ENCODE results near the gene BMPER.

BMPER gene

DNA sequence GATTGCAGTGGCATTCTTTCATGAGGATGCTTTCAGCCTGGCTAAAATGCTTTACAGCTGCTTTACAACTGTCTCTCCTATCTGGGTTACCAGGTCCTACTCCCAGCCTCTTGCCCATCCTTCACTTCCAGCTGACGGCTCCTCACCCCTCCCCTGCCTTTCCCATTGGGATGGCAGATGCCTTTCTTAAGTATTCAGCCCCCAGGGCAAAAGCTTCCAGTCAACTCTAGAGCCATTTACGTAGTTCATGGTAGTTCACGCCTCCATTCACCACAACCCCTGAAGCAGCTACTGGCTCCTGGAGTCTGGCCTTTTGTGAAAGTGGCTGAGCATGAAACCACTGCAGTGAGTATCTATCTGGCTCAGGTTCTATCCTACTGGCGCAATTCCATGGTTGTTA is 17.2 kb upstream of the BMPER start:
- no peak for DNase-seq (ENCODE audit: low read depth in 2 of 2)

DNA sequence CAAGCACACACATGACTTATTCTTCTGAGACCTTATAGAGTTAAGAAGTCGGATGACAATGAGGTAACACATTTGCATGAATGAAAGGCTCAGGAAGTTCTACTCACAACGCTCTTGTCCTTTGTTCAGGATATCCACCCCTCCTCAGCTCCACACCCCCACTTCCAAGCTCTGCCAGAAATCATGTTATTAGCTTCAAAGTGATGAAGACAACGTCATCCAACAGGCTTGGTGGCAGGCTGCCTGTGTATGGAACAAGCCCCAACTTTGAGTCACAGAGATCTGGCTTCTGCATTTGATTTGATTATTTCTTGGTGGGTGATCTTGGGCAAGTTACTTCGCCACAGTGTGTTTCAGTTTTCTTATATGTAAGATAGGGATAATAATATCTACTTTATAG is 12.4 kb upstream of the BMPER start:
- no peak for DNase-seq (ENCODE audit: low read depth in 2 of 2)

DNA sequence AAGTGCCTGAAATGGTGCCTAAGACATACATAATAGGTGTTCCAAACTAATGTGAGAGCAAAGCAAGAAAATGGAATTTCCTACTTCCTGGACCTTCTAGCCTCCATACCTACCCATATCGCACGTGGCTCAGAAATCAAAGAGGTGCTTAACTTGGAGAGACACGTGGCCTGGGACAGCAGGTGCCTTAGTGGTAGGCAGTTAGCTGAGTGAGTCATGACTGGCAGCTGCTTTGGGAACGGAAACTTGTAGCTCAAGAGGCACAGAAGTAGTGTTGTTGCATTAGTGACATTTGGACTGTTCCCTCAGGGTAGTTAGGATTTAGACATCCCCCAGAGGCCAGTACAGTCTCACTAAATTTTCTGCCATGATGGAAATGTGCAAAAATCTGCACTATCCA is 12.0 kb upstream of the BMPER start:
- no peak for DNase-seq (ENCODE audit: low read depth in 2 of 2)

DNA sequence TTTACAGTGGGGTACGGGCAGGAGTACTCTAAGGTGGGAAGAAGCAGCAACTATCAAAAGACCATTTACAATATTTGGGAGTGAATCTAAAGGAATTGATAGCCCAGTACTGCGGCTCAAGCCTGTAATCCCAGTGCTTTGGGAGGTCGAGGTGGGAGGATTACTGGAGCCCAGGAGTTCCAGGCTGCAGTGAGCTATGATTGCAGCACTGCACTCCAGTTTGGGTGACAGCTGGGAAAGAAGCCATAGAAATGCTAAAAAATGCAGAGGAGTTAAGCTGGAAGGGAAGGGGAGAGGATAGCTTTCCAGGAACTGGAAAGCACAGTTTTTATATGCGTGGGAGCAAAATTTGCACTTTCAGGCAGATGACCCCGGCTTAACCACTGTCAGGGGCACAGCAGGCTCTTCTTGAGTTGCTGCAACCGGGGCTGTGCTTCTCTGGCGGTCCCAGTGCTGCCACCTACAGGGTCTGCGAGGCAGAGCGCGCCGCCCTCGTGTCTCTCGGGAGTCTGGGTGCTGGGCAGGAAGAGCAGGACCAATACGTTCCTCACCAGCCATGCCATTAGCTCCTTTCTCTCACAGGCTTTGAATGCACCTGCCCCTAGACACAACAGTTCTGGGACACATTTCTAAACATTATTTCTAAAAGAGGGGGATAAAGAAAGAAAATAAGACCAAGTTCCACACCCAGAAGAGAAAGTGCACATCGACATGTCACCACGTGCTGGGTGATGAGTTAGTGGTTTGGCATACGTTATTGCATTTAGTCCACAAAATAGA is 10.1 kb upstream of the BMPER start:
- DNase-seq (ENCODE audit: low read depth in 2 of 2) = no peak

DNA sequence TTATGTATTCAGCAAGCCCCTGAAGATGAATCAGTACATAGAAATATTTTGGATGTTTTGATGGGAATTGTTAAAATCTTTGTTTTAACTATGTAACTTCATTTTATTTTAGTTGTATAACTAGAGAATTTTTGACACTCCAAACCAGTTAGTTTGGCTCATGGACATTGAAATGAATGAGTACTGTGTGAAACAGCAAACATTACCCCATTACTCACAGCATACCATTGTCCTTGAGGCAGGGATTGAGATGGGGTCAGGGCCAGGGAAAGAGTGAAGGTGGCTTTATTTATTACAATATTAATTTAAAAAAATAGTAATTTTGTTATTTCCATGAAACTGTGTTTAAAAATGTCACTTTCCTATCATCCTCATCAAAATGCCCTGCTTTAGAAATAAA is 4.8 kb upstream of the BMPER start:
- no peak for DNase-seq (ENCODE audit: low read depth in 2 of 2)

DNA sequence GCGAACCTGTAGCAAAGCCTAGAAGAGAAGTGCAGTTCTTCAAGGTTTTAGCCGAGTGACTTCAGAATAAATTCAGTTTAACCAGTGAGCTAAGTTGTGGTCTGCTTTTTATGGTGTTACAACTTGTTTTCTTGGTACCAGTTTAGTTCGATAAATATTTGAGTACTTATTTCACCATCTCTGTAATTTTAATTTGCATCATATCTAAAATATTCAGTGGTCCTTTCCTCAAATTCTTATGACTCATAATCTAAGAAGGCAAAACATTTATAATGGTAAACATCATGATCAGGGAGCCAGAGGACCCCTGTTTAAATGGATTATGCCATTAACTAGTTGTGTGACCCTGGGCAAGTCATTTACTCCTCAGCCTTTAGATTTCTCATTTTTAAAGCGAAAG is 4.1 kb upstream of the BMPER start:
- DNase-seq (ENCODE audit: low read depth in 2 of 2) = peak in 1 of 2 experiments; percentile 36

DNA sequence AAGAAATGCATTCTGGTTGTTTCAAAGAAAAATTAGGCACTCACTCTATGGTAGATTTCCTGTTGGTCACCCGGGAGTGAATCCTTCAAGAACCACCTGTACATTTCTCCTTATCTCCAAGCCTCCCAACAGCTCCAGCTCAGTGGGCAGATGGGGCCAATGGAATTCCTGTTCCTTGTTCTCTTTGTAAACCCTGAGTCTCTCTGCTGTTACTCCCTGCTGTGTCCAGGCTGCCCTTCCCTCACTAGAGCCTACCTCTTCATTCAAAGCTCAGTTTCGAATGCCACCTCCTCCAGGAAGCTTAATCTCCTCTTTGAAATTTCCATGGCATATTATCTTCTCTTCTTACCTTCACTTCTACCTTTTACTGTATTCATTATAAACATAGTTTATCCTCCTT is 3.5 kb upstream of the BMPER start:
- no peak for DNase-seq (ENCODE audit: low read depth in 2 of 2)

DNA sequence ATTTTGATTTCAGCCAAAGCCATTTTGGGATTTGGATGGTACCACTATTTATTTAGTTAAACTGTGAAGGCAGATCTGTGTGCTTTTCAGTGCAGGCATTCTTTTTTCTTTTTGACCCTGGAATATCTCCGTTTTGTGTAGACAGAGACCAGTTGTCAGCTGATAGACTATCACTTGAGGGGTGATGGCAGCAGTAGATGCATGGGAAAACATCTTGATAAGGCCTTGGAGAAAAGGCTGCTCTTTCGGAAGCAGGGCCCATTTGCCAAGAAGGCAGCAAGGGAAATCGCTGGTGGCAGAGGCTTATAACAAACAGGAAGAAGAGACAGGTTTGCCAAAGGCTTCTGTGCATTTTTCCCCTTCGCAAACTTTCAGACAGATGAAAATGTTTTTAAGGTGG is 2.6 kb upstream of the BMPER start:
- DNase-seq (ENCODE audit: low read depth in 2 of 2) = no peak

DNA sequence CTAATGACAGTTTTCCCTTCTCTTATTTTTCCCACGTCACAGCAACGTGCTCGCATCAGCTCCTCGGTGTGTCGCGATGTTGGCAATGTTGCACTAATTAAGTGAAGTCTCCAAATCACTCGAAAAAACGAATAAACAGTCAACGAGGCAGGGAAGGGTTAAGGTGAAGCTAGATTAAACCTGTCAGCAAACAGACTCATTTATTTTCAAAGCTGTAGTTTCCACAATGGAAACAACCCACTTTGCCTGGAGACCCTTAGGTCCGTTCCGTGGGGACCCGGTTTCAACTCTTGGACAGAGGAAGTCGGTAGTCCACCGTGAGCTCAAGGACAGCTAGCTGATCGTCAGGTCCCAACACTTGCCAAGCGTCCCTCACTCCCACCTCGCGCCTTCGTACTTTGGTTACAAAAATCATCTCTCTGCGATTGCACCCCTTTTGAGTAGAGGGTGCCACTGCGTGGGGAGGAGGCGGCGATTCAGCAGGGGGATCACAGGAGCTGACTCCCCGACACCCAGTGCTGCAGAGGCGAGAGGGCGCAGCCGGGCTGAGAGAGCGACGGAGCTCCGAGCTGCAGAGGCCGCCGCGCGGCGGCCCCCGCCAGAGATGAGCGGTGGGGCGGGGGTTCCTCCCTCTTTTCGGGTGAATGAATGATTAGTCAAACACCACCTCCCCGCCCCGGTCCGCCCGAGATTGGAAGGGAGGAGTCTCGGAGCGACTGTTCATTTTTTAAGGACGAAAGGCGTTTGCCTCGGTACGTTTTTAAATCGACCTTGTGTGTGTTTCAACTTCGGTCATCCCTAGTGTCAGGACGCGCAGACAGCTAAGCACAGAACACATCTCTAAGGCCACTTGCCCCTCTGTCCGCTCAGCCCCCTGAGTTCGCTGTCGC is 1.3 kb upstream of the BMPER start:
- peak in 1 of 2 experiments; percentile 31 for DNase-seq (ENCODE audit: low read depth in 2 of 2)

DNA sequence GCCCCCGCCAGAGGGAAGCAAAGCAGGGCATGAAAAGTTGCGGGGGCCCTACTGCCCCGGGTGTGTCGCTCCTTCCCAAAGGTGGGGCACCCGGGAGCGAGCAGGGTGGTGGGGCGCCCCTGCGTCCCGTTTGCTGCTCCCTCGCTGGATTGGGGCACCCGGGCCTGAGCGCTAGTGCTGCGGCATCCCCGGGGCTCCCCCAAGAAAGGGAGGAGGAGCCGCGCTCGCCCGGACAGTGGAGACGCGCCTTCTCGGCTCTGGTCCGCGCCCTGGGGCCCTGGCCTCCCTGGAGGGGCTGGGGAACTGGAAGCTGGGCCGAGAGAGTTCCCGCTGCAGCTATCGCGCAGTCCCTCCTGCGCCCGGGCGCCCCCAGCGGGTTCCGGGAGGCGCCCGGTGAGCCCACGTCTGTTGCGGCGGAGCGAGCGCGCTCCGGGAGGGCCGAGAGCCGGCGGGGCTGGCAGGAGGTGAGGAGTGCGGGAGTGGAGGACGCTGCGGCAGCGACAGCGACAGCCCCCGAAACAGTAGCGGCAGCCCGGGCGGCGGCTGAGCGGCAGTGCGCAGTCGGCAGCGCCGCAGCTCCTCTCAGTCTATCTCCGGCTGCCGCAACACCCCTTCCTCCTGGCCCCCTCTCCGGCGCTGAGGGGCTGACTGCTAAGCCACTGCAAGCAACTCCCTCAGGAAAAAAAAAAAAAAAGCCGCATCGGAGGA is 504 bp upstream of the BMPER start:
- DNase-seq (ENCODE audit: low read depth in 2 of 2) = peak in 1 of 2 experiments; percentile 40

DNA sequence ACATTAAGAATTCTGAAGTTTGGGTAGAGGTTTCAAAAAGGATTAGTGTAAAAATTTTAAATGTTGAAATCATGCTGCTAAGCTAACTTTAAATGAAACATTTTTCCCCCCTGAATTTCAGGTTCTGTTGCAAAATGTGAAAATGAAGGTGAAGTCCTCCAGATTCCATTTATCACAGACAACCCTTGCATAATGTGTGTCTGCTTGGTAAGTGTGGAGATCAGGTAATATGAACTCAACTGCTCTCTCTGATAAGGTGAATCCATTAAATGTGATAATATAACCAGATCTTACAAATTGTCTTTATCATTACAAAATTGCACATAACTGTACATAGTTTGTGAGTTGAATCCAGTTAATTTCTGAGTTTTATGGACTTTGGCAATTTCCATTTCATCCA is 1.4 kb downstream of the BMPER start:
- DNase-seq (ENCODE audit: low read depth in 2 of 2) = no peak

DNA sequence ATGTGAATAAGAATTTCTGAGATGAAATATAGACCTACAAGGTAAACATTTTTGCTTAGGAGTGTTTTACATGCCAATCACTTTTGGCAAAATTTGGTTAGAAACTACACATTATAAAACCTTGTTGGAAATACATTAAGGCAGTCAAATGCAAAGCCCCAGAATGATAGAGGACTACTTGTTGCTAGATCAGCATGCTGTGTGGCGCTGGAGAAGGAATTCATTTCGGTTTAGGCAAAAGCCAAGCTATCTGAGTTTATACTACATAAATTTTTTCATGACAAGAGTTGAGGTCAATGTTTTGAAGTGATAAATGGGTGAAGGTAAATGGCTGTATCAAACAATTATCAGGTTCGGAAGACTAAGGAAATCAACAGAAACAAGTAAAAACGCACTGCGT is 2.3 kb downstream of the BMPER start:
- DNase-seq (ENCODE audit: low read depth in 2 of 2) = no peak

DNA sequence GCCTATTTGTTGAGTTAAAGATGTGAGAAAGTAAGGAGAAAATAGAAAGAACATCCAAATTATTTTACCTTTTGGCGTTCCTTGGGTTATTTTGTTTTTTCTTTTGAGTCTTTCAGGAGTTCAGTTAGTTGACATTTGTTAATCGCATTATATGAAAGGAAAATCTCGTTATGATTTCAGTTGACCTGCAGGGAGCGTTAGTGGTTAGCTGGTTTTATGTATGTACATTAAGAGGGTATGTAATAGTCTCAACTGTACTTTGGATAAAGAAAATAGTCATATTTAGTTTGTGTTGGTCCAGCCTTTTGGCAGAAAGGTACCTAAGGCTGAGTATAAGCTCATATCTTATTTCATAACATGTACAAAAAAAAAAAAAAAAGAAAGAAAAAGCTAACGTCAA is 4.0 kb downstream of the BMPER start:
- DNase-seq (ENCODE audit: low read depth in 2 of 2) = no peak

DNA sequence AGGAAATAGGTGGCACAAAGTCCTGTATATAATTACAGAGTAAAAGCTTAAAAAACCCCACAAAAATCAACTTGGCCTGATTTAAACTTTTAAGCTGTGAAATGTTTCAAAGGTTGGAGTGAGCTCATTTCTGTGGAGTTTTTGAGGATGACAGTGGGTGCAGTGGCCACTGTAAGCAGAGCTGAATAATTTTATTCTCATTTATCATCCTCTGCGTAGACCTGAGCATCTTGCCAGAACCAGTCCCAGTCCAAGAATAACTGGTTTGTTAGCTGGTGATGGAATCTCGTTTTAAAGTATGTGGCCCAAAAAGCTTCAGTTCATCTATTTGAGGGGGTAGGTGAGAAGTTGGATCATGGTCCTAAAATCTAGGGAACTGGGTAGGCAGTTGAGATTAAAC is 4.4 kb downstream of the BMPER start:
- no peak for DNase-seq (ENCODE audit: low read depth in 2 of 2)

DNA sequence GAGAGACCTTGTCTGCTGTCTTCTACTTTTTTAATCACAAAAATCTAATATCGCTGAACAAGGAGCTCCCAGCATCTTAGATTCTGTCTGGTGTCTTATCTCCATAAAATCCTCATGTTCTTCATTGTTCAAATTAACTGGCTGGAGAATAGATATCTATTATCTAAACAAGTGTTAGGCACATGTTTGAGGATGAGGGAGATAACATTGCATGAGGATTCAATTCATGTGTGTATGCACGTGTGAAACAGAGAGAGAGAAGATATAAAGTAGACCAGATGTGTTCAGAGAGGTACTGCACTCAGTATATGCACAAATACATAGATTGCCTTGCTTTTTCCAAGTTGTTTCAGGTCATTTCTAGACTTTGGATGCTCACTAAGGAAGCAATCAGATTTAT is 5.4 kb downstream of the BMPER start:
- no peak for DNase-seq (ENCODE audit: low read depth in 2 of 2)

DNA sequence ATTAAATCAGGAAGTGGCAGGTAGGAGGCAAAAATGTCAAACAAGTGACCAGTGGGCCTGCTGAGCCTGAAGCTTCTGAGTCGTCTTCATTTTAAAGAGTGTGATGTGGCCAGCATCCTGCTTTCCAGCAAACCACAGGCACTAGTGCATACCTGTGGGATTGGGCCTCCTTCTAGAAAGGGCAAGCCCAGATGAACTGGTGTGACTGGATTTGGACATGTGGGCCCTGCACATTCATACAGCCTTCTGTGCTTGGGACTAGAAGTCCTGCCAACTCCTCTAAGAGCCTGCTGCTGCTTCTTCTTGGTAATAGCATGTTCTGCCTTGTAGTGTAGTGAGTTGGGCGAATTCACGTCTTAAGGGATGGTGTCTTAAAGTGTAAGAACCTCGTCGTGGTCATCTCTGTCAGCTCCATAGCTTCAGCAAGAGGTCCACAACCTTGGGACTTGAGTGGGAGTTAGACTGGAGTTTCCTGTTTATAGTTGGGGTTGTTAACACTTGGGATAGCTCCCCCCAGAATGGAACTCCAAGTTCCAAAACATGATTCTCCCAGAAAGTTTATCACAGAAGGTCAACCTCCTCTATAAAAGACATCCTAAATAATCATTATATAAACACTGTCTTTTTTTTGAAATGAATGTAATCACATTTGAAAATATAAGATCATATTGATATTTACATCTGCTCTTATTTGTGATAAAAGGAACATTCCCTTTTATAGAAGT is 11.2 kb downstream of the BMPER start:
- DNase-seq (ENCODE audit: low read depth in 2 of 2) = no peak

DNA sequence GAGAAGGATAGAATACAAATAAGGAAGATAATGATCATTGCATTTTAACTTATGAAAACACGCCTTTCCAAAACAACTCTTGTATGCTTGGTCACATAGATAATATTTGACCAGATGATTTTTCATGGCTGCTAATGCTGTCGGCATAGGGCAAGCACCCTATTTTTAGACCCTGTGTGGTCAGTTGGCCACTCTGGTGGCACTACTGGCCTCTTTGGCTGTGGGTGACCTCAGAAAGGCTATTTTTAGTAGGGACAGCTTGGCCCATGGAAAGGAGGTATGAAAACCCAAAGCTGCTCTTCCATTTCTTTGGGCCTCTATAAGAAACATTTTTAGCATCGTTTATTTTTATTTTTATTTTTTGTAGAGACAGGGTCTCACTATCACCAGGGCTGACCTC is 12.3 kb downstream of the BMPER start:
- no peak for DNase-seq (ENCODE audit: low read depth in 2 of 2)

DNA sequence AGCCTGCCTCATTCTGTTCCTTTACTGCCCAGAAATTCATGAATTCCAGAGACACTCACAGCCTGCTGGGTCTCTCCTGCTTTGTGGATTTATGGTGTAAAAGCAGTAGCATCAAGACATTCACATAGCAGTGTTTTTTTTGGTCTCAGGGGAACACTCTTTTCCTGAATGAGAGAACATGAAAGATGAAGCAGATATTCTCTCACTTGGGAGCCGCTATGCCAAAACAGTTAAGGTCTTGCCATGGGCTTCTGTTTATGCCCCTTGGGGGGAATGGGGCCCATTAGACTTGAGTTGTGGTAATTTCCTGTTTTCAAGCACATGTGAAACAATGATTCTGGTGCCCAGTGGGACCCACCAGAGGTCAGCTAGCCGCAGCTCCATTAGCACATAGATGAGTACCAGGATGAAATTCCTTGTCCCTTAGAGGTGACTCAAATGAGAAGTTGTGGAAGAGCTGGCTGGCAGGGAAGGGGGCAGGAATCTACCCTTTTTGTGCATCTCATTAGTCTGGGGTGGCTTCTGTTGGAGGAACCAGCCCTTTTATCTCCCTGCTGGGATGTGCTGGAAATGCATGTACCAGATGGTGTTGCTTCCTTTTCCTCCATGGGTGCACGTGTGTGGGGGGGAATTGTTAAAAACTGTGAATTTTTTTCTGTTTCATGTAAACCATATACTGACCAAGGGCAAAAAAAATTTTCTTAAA is 13.3 kb downstream of the BMPER start:
- DNase-seq (ENCODE audit: low read depth in 2 of 2) = no peak

DNA sequence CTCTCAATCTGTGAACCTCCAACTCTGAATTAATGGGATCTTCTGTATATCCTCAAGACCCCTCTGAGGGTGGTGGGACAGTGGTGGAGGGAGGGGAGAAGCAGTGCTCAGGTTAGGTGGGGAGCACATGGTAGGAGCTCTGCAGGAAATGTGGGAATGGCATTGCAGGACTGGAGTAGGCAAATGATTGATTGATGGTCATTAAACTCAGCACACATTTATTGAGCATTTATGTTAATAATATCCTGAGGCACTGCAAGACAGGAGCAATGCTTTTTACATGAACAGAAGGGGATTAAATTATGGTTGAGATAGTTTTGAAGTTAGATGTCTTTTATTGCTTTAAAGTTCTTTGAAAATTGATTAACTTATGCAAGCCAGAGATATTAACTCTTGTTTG is 14.1 kb downstream of the BMPER start:
- no peak for DNase-seq (ENCODE audit: low read depth in 2 of 2)

DNA sequence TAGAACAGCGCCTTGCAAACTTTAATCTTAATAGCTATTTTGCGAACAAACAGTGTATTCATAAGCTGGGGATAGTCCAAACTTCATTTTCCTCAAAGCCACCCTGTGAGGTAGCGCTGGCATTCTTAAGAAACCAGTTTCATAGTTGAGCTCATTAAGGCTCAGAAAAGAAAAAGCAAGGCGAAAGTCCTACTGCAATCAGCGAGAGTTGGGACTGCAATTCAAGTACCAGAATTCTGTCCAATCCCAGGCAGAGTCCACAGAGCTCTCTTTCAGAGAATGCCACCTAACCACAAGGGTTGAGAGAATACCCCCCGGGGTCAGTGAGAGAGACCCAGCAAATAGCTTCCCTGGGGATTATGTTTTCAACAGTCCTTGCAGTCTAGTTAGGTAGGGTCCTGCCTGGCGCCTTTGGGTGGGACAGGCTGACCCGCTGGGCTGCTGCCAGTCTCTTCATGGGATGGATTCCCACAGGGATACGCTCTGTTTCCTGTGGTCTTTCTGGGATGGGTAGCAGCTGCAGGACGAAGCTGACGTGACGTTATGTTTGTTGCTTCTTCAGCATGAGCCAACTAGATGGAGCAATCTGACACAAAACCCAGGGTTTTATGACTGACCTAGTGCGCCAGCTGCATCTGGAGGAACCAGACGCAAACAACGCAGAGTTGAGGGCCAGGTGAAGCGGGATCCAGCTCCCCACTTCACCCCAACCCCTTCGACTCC is 16.0 kb downstream of the BMPER start:
- no peak for DNase-seq (ENCODE audit: low read depth in 2 of 2)

DNA sequence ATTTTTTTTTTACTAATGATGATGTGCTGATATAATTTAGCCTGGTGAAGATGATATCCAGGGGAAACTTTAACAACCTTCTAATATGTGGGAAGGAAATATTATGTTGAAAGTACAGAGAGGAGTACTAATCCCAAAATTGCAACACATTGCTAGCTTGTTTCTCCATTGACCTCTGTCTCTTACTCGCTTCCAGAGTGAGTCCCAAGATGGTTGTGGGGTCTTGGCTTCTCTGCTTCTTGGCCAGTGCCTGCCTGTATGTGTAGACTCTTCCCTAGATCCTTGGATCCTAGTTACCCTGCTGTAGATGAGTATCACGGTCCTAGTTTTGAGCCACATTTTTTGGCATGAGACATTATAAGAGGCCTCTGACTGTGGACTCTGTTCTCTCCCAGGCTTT is 17.5 kb downstream of the BMPER start:
- no peak for DNase-seq (ENCODE audit: low read depth in 2 of 2)
